ENCODE measurements around the gene FOXL1.
A peak's percentile ranks its signal among the peaks of the same experiment; 100 is the strongest.

The FOXL1 gene

GRCh38 chr16:86565181-86565631, 13.1 kb upstream of the FOXL1 start:
- DNase-seq (ENCODE audit: low read depth, low spot score): no peak
- H3K4me3 ChIP-seq (ENCODE audit: insufficient read length, low read depth): peak overlapping the region; percentile 25
- no peaks in the 10 kb centered on the region for H3K9me3 ChIP-seq (ENCODE audit: insufficient read depth, low read length)
- TF ChIP-seq ZNF274 (IDR thresholded peaks at IDR 0.05; ENCODE audit: low read depth, low read length): no peak
- TF ChIP-seq SUZ12 (IDR thresholded peaks at IDR 0.05; ENCODE audit: extremely low read depth, insufficient read depth, insufficient read length): no peak
- TF ChIP-seq YY1 (IDR thresholded peaks at IDR 0.05; ENCODE audit: insufficient read depth, insufficient read length): no peak
- H3K9ac ChIP-seq (ENCODE audit: insufficient read length, low read depth): no peak overlapping the region
- peaks cover 66% of the 10 kb centered on the region for H3K27me3 ChIP-seq (ENCODE audit: insufficient read depth, insufficient read length)
- no peaks in the 10 kb centered on the region for H3K36me3 ChIP-seq (ENCODE audit: insufficient read depth, insufficient read length, low read length)
- H3K4me1 ChIP-seq (ENCODE audit: insufficient read depth, insufficient read length): peaks cover 12% of the 10 kb centered on the region

- peaks cover 12% of the 10 kb centered on the region for H3K4me1 ChIP-seq (ENCODE audit: insufficient read depth, insufficient read length)
- H3K9ac ChIP-seq (ENCODE audit: insufficient read length, low read depth): peak overlapping the region; percentile 45
- H3K27me3 ChIP-seq (ENCODE audit: insufficient read depth, insufficient read length): peaks cover 73% of the 10 kb centered on the region
- no peak for DNase-seq (ENCODE audit: low read depth, low spot score)
- TF ChIP-seq YY1 (IDR thresholded peaks at IDR 0.05; ENCODE audit: insufficient read depth, insufficient read length): no peak
- TF ChIP-seq SUZ12 (IDR thresholded peaks at IDR 0.05; ENCODE audit: extremely low read depth, insufficient read depth, insufficient read length): peak; percentile 90
- no peaks in the 10 kb centered on the region for H3K36me3 ChIP-seq (ENCODE audit: insufficient read depth, insufficient read length, low read length)
- H3K9me3 ChIP-seq (ENCODE audit: insufficient read depth, low read length): no peaks in the 10 kb centered on the region
- H3K4me3 ChIP-seq (ENCODE audit: insufficient read length, low read depth): peak overlapping the region; percentile 25
Measured at GRCh38 chr16:86565644-86566511, 12.5 kb upstream of the FOXL1 start.

DNA sequence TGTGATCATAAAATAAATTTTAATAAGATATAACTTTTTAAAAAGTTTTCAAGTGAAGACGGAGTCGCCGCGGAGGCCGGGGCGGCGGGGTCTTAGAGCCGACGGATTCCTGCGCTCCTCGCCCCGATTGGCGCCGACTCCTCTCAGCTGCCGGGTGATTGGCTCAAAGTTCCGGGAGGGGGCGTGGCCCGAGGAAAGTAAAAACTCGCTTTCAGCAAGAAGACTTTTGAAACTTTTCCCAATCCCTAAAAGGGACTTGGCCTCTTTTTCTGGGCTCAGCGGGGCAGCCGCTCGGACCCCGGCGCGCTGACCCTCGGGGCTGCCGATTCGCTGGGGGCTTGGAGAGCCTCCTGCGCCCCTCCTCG, 11.8 kb upstream of the FOXL1 start, which contains the start of gene FOXC2:
TSS of gene FOXC2 (plus strand) at position 229 of the 365 bp plus-strand sequence. CDS start 507 bp downstream, outside the sequence.
- Histone ChIP-seq H3K4me3 (ENCODE audit: insufficient read length, low read depth) (peak within 1 kb of the TSS; percentile 44), H3K27me3 (ENCODE audit: insufficient read depth, insufficient read length) (peaks cover 80% of the 10 kb centered on the region)

GRCh38 chr16:86566966-86567700, 11.2 kb upstream of the FOXL1 start:
- Histone ChIP-seq H3K4me3 (ENCODE audit: insufficient read length, low read depth) (peak overlapping the region; percentile 44), H3K9ac (ENCODE audit: insufficient read length, low read depth) (peak overlapping the region; percentile 74), H3K27me3 (ENCODE audit: insufficient read depth, insufficient read length) (peaks cover 85% of the 10 kb centered on the region)

More for the DNA sequence above, 11.8 kb upstream of the FOXL1 start, which contains the start of gene FOXC2:
- H3K9me3 ChIP-seq (ENCODE audit: insufficient read depth, low read length): no peaks in the 10 kb centered on the region
- TF ChIP-seq YY1 (IDR thresholded peaks at IDR 0.05; ENCODE audit: insufficient read depth, insufficient read length) (no peak), SUZ12 (IDR thresholded peaks at IDR 0.05; ENCODE audit: extremely low read depth, insufficient read depth, insufficient read length) (no peak), ZNF274 (IDR thresholded peaks at IDR 0.05; ENCODE audit: low read depth, low read length) (no peak)
- peak; percentile 89 for DNase-seq (ENCODE audit: low read depth, low spot score)
- H3K9ac ChIP-seq (ENCODE audit: insufficient read length, low read depth): peak within 1 kb of the TSS; percentile 74
- peaks cover 12% of the 10 kb centered on the region for H3K4me1 ChIP-seq (ENCODE audit: insufficient read depth, insufficient read length)
- H3K36me3 ChIP-seq (ENCODE audit: insufficient read depth, insufficient read length, low read length): no peaks in the 10 kb centered on the region

DNA sequence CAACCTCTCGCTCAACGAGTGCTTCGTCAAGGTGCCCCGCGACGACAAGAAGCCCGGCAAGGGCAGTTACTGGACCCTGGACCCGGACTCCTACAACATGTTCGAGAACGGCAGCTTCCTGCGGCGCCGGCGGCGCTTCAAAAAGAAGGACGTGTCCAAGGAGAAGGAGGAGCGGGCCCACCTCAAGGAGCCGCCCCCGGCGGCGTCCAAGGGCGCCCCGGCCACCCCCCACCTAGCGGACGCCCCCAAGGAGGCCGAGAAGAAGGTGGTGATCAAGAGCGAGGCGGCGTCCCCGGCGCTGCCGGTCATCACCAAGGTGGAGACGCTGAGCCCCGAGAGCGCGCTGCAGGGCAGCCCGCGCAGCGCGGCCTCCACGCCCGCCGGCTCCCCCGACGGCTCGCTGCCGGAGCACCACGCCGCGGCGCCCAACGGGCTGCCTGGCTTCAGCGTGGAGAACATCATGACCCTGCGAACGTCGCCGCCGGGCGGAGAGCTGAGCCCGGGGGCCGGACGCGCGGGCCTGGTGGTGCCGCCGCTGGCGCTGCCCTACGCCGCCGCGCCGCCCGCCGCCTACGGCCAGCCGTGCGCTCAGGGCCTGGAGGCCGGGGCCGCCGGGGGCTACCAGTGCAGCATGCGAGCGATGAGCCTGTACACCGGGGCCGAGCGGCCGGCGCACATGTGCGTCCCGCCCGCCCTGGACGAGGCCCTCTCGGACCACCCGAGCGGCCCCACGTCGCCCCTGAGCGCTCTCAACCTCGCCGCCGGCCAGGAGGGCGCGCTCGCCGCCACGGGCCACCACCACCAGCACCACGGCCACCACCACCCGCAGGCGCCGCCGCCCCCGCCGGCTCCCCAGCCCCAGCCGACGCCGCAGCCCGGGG, 10.4 kb upstream of the FOXL1 start:
- peaks cover 12% of the 10 kb centered on the region for H3K4me1 ChIP-seq (ENCODE audit: insufficient read depth, insufficient read length)
- peak; percentile 94 for TF ChIP-seq SUZ12 (IDR thresholded peaks at IDR 0.05; ENCODE audit: extremely low read depth, insufficient read depth, insufficient read length)
- no peak for TF ChIP-seq ZNF274 (IDR thresholded peaks at IDR 0.05; ENCODE audit: low read depth, low read length)
- no peak for TF ChIP-seq YY1 (IDR thresholded peaks at IDR 0.05; ENCODE audit: insufficient read depth, insufficient read length)
- H3K9me3 ChIP-seq (ENCODE audit: insufficient read depth, low read length): no peaks in the 10 kb centered on the region
- H3K9ac ChIP-seq (ENCODE audit: insufficient read length, low read depth): peak overlapping the region; percentile 34
- no peaks in the 10 kb centered on the region for H3K36me3 ChIP-seq (ENCODE audit: insufficient read depth, insufficient read length, low read length)
- peaks cover 92% of the 10 kb centered on the region for H3K27me3 ChIP-seq (ENCODE audit: insufficient read depth, insufficient read length)
- H3K4me3 ChIP-seq (ENCODE audit: insufficient read length, low read depth): peak overlapping the region; percentile 44
- no peak for DNase-seq (ENCODE audit: low read depth, low spot score)

More at GRCh38 chr16:86566966-86567700, 11.2 kb upstream of the FOXL1 start:
- Histone ChIP-seq H3K9me3 (ENCODE audit: insufficient read depth, low read length) (no peaks in the 10 kb centered on the region), H3K4me1 (ENCODE audit: insufficient read depth, insufficient read length) (peaks cover 12% of the 10 kb centered on the region), H3K36me3 (ENCODE audit: insufficient read depth, insufficient read length, low read length) (no peaks in the 10 kb centered on the region)
- TF ChIP-seq ZNF274 (IDR thresholded peaks at IDR 0.05; ENCODE audit: low read depth, low read length): no peak
- DNase-seq (ENCODE audit: low read depth, low spot score): no peak

DNA sequence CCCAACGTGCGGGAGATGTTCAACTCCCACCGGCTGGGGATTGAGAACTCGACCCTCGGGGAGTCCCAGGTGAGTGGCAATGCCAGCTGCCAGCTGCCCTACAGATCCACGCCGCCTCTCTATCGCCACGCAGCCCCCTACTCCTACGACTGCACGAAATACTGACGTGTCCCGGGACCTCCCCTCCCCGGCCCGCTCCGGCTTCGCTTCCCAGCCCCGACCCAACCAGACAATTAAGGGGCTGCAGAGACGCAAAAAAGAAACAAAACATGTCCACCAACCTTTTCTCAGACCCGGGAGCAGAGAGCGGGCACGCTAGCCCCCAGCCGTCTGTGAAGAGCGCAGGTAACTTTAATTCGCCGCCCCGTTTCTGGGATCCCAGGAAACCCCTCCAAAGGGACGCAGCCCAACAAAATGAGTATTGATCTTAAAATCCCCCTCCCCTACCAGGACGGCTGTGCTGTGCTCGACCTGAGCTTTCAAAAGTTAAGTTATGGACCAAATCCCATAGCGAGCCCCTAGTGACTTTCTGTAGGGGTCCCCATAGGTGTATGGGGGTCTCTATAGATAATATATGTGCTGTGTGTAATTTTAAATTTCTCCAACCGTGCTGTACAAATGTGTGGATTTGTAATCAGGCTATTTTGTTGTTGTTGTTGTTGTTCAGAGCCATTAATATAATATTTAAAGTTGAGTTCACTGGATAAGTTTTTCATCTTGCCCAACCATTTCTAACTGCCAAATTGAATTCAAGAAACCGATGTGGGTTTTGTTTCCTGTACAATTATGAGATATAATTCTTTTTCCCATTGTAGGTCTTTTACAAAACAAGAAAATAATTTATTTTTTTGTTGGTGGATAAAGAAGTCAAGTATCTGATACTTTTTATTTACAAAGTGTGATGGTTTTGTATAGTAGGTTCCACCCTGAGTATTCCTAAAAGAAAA, 9.4 kb upstream of the FOXL1 start:
- Histone ChIP-seq H3K27me3 (ENCODE audit: insufficient read depth, insufficient read length) (peaks cover 95% of the 10 kb centered on the region), H3K4me3 (ENCODE audit: insufficient read length, low read depth) (peak overlapping the region; percentile 44), H3K9ac (ENCODE audit: insufficient read length, low read depth) (peak overlapping the region; percentile 58), H3K9me3 (ENCODE audit: insufficient read depth, low read length) (no peaks in the 10 kb centered on the region), H3K36me3 (ENCODE audit: insufficient read depth, insufficient read length, low read length) (no peaks in the 10 kb centered on the region), H3K4me1 (ENCODE audit: insufficient read depth, insufficient read length) (peaks cover 10% of the 10 kb centered on the region)
- TF ChIP-seq SUZ12 (IDR thresholded peaks at IDR 0.05; ENCODE audit: extremely low read depth, insufficient read depth, insufficient read length) (no peak), ZNF274 (IDR thresholded peaks at IDR 0.05; ENCODE audit: low read depth, low read length) (no peak), YY1 (IDR thresholded peaks at IDR 0.05; ENCODE audit: insufficient read depth, insufficient read length) (no peak)
- DNase-seq (ENCODE audit: low read depth, low spot score): no peak

All from NT2/D1 (cell line).